ENCODE results near the gene C7. TPM values are rescaled to one million over a fixed set of nuclear protein-coding genes. Genes with fewer than 3 reads are reported as not detected.

Gene C7
- polyA plus RNA-seq, 1 experiment = 0.28 TPM

GRCh38 chr5:40958811-40959210, 49.5 kb downstream of the C7 start:
- no peak for DNase-seq (ENCODE audit: low read depth)
- ChIA-PET POLR2A (no interaction called here), CTCF (no interaction called here)
- no peak overlapping the region for H3K4me3 ChIP-seq (ENCODE audit: low read depth, low read length)
- no peaks in the 10 kb centered on the region for H3K36me3 ChIP-seq (ENCODE audit: control insufficient read depth, insufficient read depth, low read length)
- no peak for TF ChIP-seq CTCF (IDR thresholded peaks at IDR 0.05; ENCODE audit: insufficient read depth, low read depth, low read length)
- no peaks in the 10 kb centered on the region for H3K27me3 ChIP-seq (ENCODE audit: control insufficient read depth, insufficient read depth, low read length)

- ChIA-PET POLR2A (no interaction called here), CTCF (no interaction called here)
- Histone ChIP-seq H3K27me3 (ENCODE audit: control insufficient read depth, insufficient read depth, low read length) (no peaks in the 10 kb centered on the region), H3K36me3 (ENCODE audit: control insufficient read depth, insufficient read depth, low read length) (no peaks in the 10 kb centered on the region), H3K4me3 (ENCODE audit: low read depth, low read length) (no peak overlapping the region)
- TF ChIP-seq CTCF (IDR thresholded peaks at IDR 0.05; ENCODE audit: insufficient read depth, low read depth, low read length) = no peak
- no peak for DNase-seq (ENCODE audit: low read depth)
Measured at GRCh38 chr5:40960037-40960436, 50.7 kb downstream of the C7 start.

DNA sequence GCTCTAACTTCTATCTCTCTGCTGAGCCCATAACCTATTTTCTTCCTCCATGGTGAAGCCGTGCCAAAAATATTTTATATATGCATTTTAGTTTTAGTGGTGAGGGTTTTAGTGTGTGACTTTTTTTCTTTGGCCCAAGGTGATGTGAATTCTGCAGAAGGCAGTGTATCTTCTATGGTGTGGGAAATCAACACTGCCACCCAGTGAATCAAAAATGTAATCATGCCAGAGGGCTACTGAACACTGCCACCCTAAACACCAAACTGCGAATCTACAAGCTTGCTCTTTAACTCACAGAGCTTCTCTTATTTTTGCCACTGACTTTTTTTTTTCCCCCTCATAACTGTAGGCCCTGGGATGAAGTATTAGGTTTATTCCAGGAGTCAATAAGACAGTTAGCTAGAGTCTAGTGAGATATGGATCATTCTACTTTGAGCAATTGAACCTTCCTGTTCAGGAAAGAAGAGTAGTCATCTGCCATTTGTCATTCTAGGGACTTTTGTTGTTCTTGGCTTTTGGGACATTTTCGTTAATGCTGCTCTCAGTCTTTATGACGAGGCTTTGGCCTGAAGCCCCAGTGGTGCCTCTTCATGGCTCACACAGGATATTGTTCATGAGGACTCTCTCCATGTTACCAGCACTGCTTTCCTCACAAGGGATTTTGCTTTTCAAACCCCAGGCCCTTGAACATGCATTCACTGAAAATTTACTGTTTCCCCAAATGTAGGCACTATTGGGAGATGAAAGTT, 53.1 kb downstream of the C7 start:
- Histone ChIP-seq H3K27me3 (ENCODE audit: control insufficient read depth, insufficient read depth, low read length) (no peaks in the 10 kb centered on the region), H3K4me3 (ENCODE audit: low read depth, low read length) (no peak overlapping the region), H3K36me3 (ENCODE audit: control insufficient read depth, insufficient read depth, low read length) (no peaks in the 10 kb centered on the region)
- DNase-seq (ENCODE audit: low read depth) = no peak
- CTCF ChIA-PET = interaction anchor here (1.5 kb wide), 1 partner anchor 18 kb away, joined by 4 read pairs; no protein-coding TSS in a partner anchor
- POLR2A ChIA-PET = no interaction called here
- no peak for TF ChIP-seq CTCF (IDR thresholded peaks at IDR 0.05; ENCODE audit: insufficient read depth, low read depth, low read length)

DNA sequence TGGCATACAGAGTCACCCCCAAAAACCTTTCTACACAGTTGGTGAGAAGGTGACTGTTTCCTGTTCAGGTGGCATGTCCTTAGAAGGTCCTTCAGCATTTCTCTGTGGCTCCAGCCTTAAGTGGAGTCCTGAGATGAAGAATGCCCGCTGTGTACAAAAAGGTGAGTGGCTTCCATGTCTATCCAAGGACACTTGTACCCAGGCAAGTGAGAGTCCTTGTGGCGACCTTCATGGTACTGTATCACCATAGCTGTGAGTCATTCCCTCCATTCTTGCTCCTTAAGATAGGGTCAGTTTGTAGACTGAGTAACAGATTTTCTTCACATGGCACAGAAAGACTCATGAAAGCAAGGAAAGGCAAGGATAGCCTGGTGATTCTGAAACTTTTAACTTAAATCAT, 63.1 kb downstream of the C7 start:
- no peak for TF ChIP-seq CTCF (IDR thresholded peaks at IDR 0.05; ENCODE audit: insufficient read depth, low read depth, low read length)
- POLR2A ChIA-PET = no interaction called here
- Histone ChIP-seq H3K4me3 (ENCODE audit: low read depth, low read length) (no peak overlapping the region), H3K27me3 (ENCODE audit: control insufficient read depth, insufficient read depth, low read length) (no peaks in the 10 kb centered on the region), H3K36me3 (ENCODE audit: control insufficient read depth, insufficient read depth, low read length) (no peaks in the 10 kb centered on the region)
- DNase-seq (ENCODE audit: low read depth) = no peak
- CTCF ChIA-PET = interaction anchor here (1.3 kb wide), 1 partner anchor 10 kb away, joined by 4 read pairs; no protein-coding TSS in a partner anchor

GRCh38 chr5:40973364-40974004, 64.2 kb downstream of the C7 start:
- H3K27me3 ChIP-seq (ENCODE audit: control insufficient read depth, insufficient read depth, low read length) = no peaks in the 10 kb centered on the region
- no peak overlapping the region for H3K4me3 ChIP-seq (ENCODE audit: low read depth, low read length)
- ChIA-PET POLR2A (interaction anchor here (0.6 kb wide), 1 partner anchor 78 kb away, joined by 3 read pairs; no protein-coding TSS in a partner anchor), CTCF (interaction anchor here (0.6 kb wide), 1 partner anchor 211 kb away, joined by 4 read pairs; no protein-coding TSS in a partner anchor)
- no peaks in the 10 kb centered on the region for H3K36me3 ChIP-seq (ENCODE audit: control insufficient read depth, insufficient read depth, low read length)
- DNase-seq (ENCODE audit: low read depth) = no peak
- TF ChIP-seq CTCF (IDR thresholded peaks at IDR 0.05; ENCODE audit: insufficient read depth, low read depth, low read length) = no peak
